ENCODE data around the gene DCST2. TPM values are rescaled to one million over a fixed set of nuclear protein-coding genes. Genes with fewer than 3 reads are reported as not detected.

The DCST2 gene
- total and polyA plus RNA-seq, 9 of the 15 experiments (the other 6 are each of a cell fraction or from before 2014, with no cell fraction given): 0.09 to 0.49 (median 0.11) TPM; not detected in 3

DNA sequence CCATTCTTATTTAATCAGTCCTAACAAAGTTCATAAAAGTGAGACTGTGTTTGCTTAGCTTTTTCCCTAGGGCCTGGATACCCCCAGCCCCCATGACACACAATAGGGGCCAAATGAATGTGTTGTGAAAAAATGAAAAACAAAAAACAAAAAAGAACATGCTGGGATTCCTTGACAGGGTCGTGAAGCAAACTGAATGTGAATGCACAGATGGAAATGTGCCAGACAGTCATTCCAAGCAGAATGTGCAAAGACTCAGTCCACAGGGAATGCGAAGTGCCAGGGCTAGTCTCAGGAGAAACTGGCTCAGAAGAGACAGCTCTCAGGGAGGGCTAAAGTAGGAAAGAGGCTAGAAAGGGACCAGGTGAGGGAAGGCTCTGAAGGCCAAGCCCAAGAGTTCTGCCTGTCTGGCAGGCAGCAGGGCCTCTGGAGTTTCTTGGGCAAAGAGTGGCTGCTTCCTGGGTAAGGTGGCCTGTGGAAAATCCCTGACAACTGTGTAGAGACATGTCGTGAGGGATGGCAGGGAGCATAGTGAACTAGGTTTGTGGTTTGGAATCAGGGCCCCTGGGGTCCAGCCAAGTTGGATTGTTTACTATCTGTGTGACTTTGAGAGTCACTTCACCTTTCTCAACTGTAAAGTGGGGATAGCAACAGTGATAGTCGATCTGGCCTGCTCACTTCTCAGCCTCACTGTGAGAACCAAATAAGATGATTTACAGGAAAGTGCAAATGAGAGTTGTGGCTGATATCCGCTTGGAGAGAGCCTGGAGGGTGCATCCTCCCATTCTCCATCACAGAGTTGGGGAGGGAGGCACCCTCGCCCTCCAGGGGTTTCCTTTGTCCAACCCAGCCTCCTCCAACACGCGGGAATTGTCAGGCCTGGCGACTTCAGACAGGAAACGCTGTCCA is 16.3 kb upstream of the DCST2 start (continued):
- TF ChIP-seq, protein P1, sequence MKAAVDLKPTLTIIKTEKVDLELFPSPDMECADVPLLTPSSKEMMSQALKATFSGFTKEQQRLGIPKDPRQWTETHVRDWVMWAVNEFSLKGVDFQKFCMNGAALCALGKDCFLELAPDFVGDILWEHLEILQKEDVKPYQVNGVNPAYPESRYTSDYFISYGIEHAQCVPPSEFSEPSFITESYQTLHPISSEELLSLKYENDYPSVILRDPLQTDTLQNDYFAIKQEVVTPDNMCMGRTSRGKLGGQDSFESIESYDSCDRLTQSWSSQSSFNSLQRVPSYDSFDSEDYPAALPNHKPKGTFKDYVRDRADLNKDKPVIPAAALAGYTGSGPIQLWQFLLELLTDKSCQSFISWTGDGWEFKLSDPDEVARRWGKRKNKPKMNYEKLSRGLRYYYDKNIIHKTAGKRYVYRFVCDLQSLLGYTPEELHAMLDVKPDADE (conservative IDR thresholded peaks at IDR 0.05; ENCODE audit: control insufficient read depth, low read depth, low read length): no peak
- TF ChIP-seq PYGO2 (tag; IDR thresholded peaks at IDR 0.05) (0 out of 2 replicates have a peak, but pooled peaks have one; percentile 25), POLR2B (IDR thresholded peaks at IDR 0.05; ENCODE audit: low read depth, partially characterized antibody) (no peak), PHF20 (IDR thresholded peaks at IDR 0.05; ENCODE audit: partially characterized antibody) (no peak), FOXM1 (IDR thresholded peaks at IDR 0.05; ENCODE audit: low read depth) (no peak), FOXM1 (CRISPR knock-in tag; IDR thresholded peaks at IDR 0.05; ENCODE audit: low read depth) (no peak), KDM5B (IDR thresholded peaks at IDR 0.05; ENCODE audit: insufficient replicate concordance, low read depth, low read length) (no peak), RBM17 (IDR thresholded peaks at IDR 0.05; ENCODE audit: borderline replicate concordance, low read depth, low read length) (no peak), RAD51 (IDR thresholded peaks at IDR 0.05; ENCODE audit: borderline replicate concordance, low read depth) (no peak), JUN (IDR thresholded peaks at IDR 0.05; ENCODE audit: borderline replicate concordance, low read depth, low read length) (no peak), JUN (CRISPR knock-in tag; IDR thresholded peaks at IDR 0.05; ENCODE audit: borderline replicate concordance) (no peak), ZNF764 (CRISPR knock-in tag; IDR thresholded peaks at IDR 0.05; ENCODE audit: low read depth) (0 out of 2 replicates have a peak, but pooled peaks have one; percentile 54), ZNF444 (CRISPR knock-in tag; IDR thresholded peaks at IDR 0.05) (0 out of 2 replicates have a peak, but pooled peaks have one; percentile 33), U2AF2 (optimal IDR thresholded peaks at IDR 0.05; ENCODE audit: low read depth, low read length) (no peak), PML (IDR thresholded peaks at IDR 0.05; ENCODE audit: low read length) (no peak), ZNF589 (CRISPR knock-in tag; IDR thresholded peaks at IDR 0.05; ENCODE audit: low read depth) (peak; percentile 93), RAD21 (CRISPR knock-in tag; conservative IDR thresholded peaks at IDR 0.05 in 1 of 2, IDR thresholded peaks at IDR 0.05 in 1 of 2) (0 out of 4 replicates have a peak, but pooled peaks of 1 of the 2 experiments have one; percentile 48), ZNF175 (CRISPR knock-in tag; IDR thresholded peaks at IDR 0.05; ENCODE audit: low read depth) (peak; percentile 80; the same call in 1 of the 2 replicates), ARHGAP35 (IDR thresholded peaks at IDR 0.05; ENCODE audit: partially characterized antibody) (no peak), SMAD4 (CRISPR knock-in tag; conservative IDR thresholded peaks at IDR 0.05) (peak; percentile 93), ZNF586 (CRISPR knock-in tag; conservative IDR thresholded peaks at IDR 0.05) (no peak)
- TF ChIP-seq, protein P2, sequence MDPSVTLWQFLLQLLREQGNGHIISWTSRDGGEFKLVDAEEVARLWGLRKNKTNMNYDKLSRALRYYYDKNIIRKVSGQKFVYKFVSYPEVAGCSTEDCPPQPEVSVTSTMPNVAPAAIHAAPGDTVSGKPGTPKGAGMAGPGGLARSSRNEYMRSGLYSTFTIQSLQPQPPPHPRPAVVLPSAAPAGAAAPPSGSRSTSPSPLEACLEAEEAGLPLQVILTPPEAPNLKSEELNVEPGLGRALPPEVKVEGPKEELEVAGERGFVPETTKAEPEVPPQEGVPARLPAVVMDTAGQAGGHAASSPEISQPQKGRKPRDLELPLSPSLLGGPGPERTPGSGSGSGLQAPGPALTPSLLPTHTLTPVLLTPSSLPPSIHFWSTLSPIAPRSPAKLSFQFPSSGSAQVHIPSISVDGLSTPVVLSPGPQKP (CRISPR knock-in tag; IDR thresholded peaks at IDR 0.05): no peak
- TF ChIP-seq, protein P3, sequence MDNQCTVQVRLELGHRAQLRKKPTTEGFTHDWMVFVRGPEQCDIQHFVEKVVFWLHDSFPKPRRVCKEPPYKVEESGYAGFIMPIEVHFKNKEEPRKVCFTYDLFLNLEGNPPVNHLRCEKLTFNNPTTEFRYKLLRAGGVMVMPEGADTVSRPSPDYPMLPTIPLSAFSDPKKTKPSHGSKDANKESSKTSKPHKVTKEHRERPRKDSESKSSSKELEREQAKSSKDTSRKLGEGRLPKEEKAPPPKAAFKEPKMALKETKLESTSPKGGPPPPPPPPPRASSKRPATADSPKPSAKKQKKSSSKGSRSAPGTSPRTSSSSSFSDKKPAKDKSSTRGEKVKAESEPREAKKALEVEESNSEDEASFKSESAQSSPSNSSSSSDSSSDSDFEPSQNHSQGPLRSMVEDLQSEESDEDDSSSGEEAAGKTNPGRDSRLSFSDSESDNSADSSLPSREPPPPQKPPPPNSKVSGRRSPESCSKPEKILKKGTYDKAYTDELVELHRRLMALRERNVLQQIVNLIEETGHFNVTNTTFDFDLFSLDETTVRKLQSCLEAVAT (IDR thresholded peaks at IDR 0.05): no peak

Data from K562 (cell line).